ENCODE results near the gene OVOL2. TPM values are rescaled to one million over a fixed set of nuclear protein-coding genes. Genes with fewer than 3 reads are reported as not detected.

The OVOL2 gene
- total and polyA plus RNA-seq, 9 donors, result 0.15 to 11.4 (median 0.72) TPM; not detected in 4

DNA sequence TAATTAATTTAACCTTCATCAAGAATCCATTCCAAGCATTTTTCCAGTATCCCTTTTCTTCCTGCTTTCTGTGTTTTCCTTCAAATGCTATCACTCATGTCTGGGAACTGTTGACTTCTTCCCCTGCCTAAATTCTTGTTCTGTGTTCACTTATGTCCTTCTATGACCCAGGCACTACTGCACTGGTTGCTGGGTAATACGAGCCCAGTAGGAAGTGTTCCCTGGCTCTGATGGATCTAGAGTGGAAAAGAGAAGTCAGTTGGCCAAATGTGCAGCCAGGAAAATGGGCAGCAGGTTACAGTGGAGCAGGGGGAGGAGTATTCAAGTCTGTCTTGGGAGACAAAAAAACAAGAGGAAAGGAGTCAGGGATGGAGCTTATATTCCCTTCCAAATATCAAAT lies 7.1 kb downstream of the OVOL2 start:
- no peak for TF ChIP-seq POLR2A (IDR thresholded peaks at IDR 0.05)
- TF ChIP-seq, protein P1, sequence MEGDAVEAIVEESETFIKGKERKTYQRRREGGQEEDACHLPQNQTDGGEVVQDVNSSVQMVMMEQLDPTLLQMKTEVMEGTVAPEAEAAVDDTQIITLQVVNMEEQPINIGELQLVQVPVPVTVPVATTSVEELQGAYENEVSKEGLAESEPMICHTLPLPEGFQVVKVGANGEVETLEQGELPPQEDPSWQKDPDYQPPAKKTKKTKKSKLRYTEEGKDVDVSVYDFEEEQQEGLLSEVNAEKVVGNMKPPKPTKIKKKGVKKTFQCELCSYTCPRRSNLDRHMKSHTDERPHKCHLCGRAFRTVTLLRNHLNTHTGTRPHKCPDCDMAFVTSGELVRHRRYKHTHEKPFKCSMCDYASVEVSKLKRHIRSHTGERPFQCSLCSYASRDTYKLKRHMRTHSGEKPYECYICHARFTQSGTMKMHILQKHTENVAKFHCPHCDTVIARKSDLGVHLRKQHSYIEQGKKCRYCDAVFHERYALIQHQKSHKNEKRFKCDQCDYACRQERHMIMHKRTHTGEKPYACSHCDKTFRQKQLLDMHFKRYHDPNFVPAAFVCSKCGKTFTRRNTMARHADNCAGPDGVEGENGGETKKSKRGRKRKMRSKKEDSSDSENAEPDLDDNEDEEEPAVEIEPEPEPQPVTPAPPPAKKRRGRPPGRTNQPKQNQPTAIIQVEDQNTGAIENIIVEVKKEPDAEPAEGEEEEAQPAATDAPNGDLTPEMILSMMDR (IDR thresholded peaks at IDR 0.05), result no peak
- Histone ChIP-seq H3K9me3 (no peaks in the 10 kb centered on the region), H3K27me3 (no peaks in the 10 kb centered on the region), H3K4me1 (ENCODE audit: insufficient read depth) (no peaks in the 10 kb centered on the region), H3K36me3 (no peaks in the 10 kb centered on the region), H3K27ac (no peak overlapping the region), H3K4me3 (no peak overlapping the region)
- intact Hi-C loops (cut with DNase I), result no loop called here
- WGBS, 3 donors, result 42 to 70% (median 44%) methylated on average over 1 of the region's 1 CpG
- no peak for DNase-seq

DNA sequence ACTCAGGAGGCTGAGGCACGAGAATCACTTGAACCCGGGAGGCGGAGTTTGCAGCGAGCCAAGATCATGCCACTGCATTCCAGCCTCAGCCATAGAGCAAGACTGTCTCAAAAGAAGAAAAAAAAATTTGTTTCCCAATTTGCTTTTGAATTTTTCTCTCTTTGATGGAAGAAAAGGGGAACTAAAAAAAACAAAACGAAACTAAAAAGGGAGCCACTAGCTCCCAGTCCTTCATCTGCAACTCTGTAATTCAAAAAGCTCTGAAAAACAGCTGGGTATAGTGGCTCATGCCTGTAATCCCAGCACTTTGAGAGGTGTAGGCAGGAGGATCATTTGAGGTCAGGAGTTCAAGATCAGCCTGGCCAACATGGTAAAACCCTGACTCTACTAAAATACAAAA lies 9.5 kb downstream of the OVOL2 start:
- H3K4me3 ChIP-seq, result no peak overlapping the region
- no peaks in the 10 kb centered on the region for H3K27me3 ChIP-seq
- WGBS, 3 donors, result 67 to 78% (median 77%) methylated on average over 5 of the region's 5 CpGs
- H3K27ac ChIP-seq, result no peak overlapping the region
- no peak for TF ChIP-seq POLR2A (IDR thresholded peaks at IDR 0.05)
- no peaks in the 10 kb centered on the region for H3K9me3 ChIP-seq
- no peaks in the 10 kb centered on the region for H3K4me1 ChIP-seq (ENCODE audit: insufficient read depth)
- DNase-seq, result no peak
- H3K36me3 ChIP-seq, result no peaks in the 10 kb centered on the region
- intact Hi-C loops (cut with DNase I), result no loop called here

DNA sequence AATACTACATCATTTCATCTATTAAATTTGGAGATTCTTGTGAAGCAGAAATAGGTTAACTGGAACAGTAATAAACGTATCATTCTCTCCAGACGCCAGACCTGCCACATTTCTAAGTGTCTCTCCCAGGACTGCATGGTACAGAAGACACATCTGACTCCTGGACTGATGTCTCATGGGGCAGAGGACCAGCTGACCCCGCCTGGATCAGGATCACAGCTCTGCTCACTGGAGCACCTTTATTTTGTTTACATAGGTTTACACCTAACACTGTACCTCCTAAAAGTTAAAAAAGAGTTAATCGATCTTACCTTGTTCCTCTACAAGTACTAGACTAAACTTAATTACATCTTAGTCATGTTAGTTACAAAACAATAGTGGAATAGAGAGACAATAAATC lies 11.2 kb downstream of the OVOL2 start:
- Histone ChIP-seq H3K4me3 (no peak overlapping the region), H3K4me1 (ENCODE audit: insufficient read depth) (no peaks in the 10 kb centered on the region), H3K27me3 (no peaks in the 10 kb centered on the region), H3K9me3 (no peaks in the 10 kb centered on the region), H3K36me3 (no peaks in the 10 kb centered on the region), H3K27ac (no peak overlapping the region)
- intact Hi-C loops (cut with DNase I), result no loop called here
- DNase-seq, result no peak
- WGBS, 3 donors, result 70 to 75% (median 71%) methylated on average over 4 of the region's 4 CpGs
- TF ChIP-seq, protein P1 (IDR thresholded peaks at IDR 0.05), result no peak
- TF ChIP-seq EP300 (IDR thresholded peaks at IDR 0.05) (no peak), POLR2A (IDR thresholded peaks at IDR 0.05) (no peak)

GRCh38 chr20:18042229-18042628 lies 15.5 kb downstream of the OVOL2 start:
- Histone ChIP-seq H3K9me3 (no peaks in the 10 kb centered on the region), H3K4me3 (no peak overlapping the region), H3K4me1 (ENCODE audit: insufficient read depth) (no peaks in the 10 kb centered on the region), H3K27ac (no peak overlapping the region), H3K27me3 (no peaks in the 10 kb centered on the region), H3K36me3 (no peaks in the 10 kb centered on the region)
- 42 to 44% (median 43%) methylated on average over 9 of the region's 9 CpGs for WGBS, 3 donors
- no peak for DNase-seq
- intact Hi-C loops (cut with DNase I), result no loop called here
- TF ChIP-seq, protein P1 (IDR thresholded peaks at IDR 0.05), result no peak
- TF ChIP-seq POLR2A (IDR thresholded peaks at IDR 0.05) (no peak), EP300 (IDR thresholded peaks at IDR 0.05) (no peak)

DNA sequence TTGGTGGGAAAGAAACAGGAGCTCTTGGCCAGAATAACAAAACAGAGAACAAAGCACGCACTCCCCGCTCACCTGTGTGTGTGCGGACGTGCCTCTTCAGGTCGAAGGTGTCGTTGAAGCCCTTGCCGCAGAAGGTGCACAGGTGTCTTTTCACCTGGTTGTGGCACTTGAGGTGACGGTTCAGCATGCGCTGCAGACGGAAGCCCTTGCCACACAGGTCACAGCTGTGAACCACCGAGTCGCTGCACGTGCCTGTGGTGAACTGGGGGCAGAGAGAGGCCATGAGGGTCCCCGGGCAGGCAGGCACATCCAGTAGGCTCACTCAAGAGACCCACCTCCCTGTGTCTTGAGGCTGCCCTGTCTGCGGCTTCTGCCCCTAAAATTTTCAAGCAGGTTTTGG lies 16.3 kb downstream of the OVOL2 start:
- WGBS, 3 donors, result 79 to 90% (median 85%) methylated on average over 15 of the region's 15 CpGs
- no peak for TF ChIP-seq POLR2A (IDR thresholded peaks at IDR 0.05)
- TF ChIP-seq, protein P1 (IDR thresholded peaks at IDR 0.05), result no peak
- TF ChIP-seq EP300 (IDR thresholded peaks at IDR 0.05), result no peak
- Histone ChIP-seq H3K27me3 (no peaks in the 10 kb centered on the region), H3K4me3 (no peak overlapping the region), H3K27ac (no peak overlapping the region), H3K9me3 (no peaks in the 10 kb centered on the region), H3K36me3 (no peaks in the 10 kb centered on the region), H3K4me1 (ENCODE audit: insufficient read depth) (no peaks in the 10 kb centered on the region)
- DNase-seq, result no peak
- intact Hi-C loops (cut with DNase I), result no loop called here

Data from ovary (tissue), 9 donors.